ENCODE data around the gene ADAM15.

GRCh38 chr1:155062702-155063411, 11.7 kb downstream of the ADAM15 start:
- TF ChIP-seq FOXK1 (CRISPR knock-in tag; IDR thresholded peaks at IDR 0.05) (no peak), CTCF (IDR thresholded peaks at IDR 0.05) (peak; percentile 67), E2F5 (CRISPR knock-in tag; IDR thresholded peaks at IDR 0.05) (no peak), HMGXB4 (CRISPR knock-in tag; IDR thresholded peaks at IDR 0.05) (0 out of 2 replicates have a peak, but pooled peaks have one; percentile 64), JUN (CRISPR knock-in tag; IDR thresholded peaks at IDR 0.05) (no peak), USF2 (CRISPR knock-in tag; IDR thresholded peaks at IDR 0.05) (no peak), MAX (CRISPR knock-in tag; IDR thresholded peaks at IDR 0.05) (no peak), SMAD3 (CRISPR knock-in tag; IDR thresholded peaks at IDR 0.05; ENCODE audit: borderline replicate concordance) (no peak)

Measured in WTC11 (cell line).